Neural cell (in vitro differentiated cells): Measurements from ENCODE around the gene NTRK1. TPM values are rescaled to one million over a fixed set of nuclear protein-coding genes. Genes with fewer than 3 reads are reported as not detected.

ENCODE experiments used
- H2AFZ ChIP-seq: fragments of 200-600, 300-800 bp; sonication (generic), shearing (Covaris generic); 2 replicates; pipeline ENCODE4 v1.6.0; 2014; ENCODE audit warnings: low read depth, mild to moderate bottlenecking, antibody characterized with exemption, low read length, moderate library complexity
- H3F3A ChIP-seq: fragments of 200-600 bp; shearing (Covaris generic); 2 replicates; pipeline ENCODE4 v1.6.1; 2016; ENCODE audit warnings: mild to moderate bottlenecking, moderate library complexity, mixed read lengths, antibody characterized with exemption, low read length; ENCODE audit not compliant: insufficient read depth, poor library complexity, severe bottlenecking
- H3K27ac ChIP-seq: fragments of 200-600, 300-800 bp; sonication (generic), shearing (Covaris generic); 2 replicates; pipeline ENCODE4 v1.5.1; 2014; ENCODE audit warnings: mild to moderate bottlenecking, low read length, moderate library complexity
- H3K27me3 ChIP-seq: fragments of 300-800, 200-600 bp; sonication (generic), shearing (Covaris generic); 2 replicates; pipeline ENCODE4 v1.6.0; 2014; ENCODE audit warnings: mild to moderate bottlenecking, low read depth, low read length, moderate library complexity; ENCODE audit not compliant: insufficient read depth
- H3K36me3 ChIP-seq: fragments of 300-800, 200-600 bp; sonication (generic), shearing (Covaris generic); 2 replicates; pipeline ENCODE4 v1.5.1; 2014; ENCODE audit warnings: mild to moderate bottlenecking, antibody characterized with exemption, low read length, moderate library complexity; ENCODE audit not compliant: insufficient read depth
- H3K4me2 ChIP-seq: fragments of 300-800, 200-600 bp; sonication (generic), shearing (Covaris generic); 2 replicates; pipeline ENCODE4 v1.6.0; 2014; ENCODE audit warnings: mild to moderate bottlenecking, low read length
- H3K4me3 ChIP-seq: fragments of 300-800, 200-600 bp; sonication (generic), shearing (Covaris generic); 2 replicates; pipeline ENCODE4 v1.5.1; 2014; ENCODE audit warnings: mild to moderate bottlenecking, low read length, moderate library complexity
- H3K79me2 ChIP-seq: fragments of 200-600 bp; shearing (Covaris generic); replicated peaks from 2 replicates; pipeline ENCODE4 v1.6.0; 2014; ENCODE audit warnings: mild to moderate bottlenecking, low read length, moderate library complexity; ENCODE audit not compliant: insufficient read depth
- H3K9ac ChIP-seq: fragments of 300-800, 200-600 bp; sonication (generic), shearing (Covaris generic); 2 replicates; pipeline ENCODE4 v1.6.1; 2016; ENCODE audit warnings: mild to moderate bottlenecking, low read length, mixed read lengths
- H3K9me2 ChIP-seq: fragments of 200-600 bp; shearing (Covaris generic); 2 replicates; pipeline ENCODE4 v1.6.1; 2016; ENCODE audit warnings: mild to moderate bottlenecking, low read length, mixed read lengths; ENCODE audit not compliant: insufficient read depth
- H3K9me3 ChIP-seq: fragments of 200-600, 300-800 bp; sonication (generic), shearing (Covaris generic); 2 replicates; pipeline ENCODE4 v1.6.1; 2016; ENCODE audit warnings: mild to moderate bottlenecking, mixed run types, low read length, moderate library complexity, mixed read lengths
- H4K20me1 ChIP-seq: fragments of 200-600 bp; shearing (Covaris generic); 2 replicates; pipeline ENCODE4 v1.6.1; 2016; ENCODE audit warnings: mild to moderate bottlenecking, mixed run types; ENCODE audit not compliant: insufficient read depth
- CTCF ChIP-seq: fragments of 450-650 bp; IDR thresholded peaks from 2 replicates; pipeline ENCODE4 v1.5.1; 2014; ENCODE audit warnings: antibody characterized with exemption, mild to moderate bottlenecking, moderate library complexity; ENCODE audit not compliant: poor library complexity, severe bottlenecking
- EP300 ChIP-seq: fragments of 450-650 bp; conservative IDR thresholded peaks from 2 replicates; pipeline ENCODE4 v1.6.1; 2014; ENCODE audit warnings: antibody characterized with exemption, mild to moderate bottlenecking, moderate library complexity; ENCODE audit not compliant: poor library complexity, severe bottlenecking
- EZH2 ChIP-seq: fragments of 200-600, 300-800 bp; shearing (Covaris generic), sonication (generic); IDR thresholded peaks from 2 replicates; pipeline ENCODE4 v1.6.1; 2014; ENCODE audit warnings: antibody characterized with exemption, low read length, borderline replicate concordance, mild to moderate bottlenecking; ENCODE audit not compliant: insufficient read depth, poor library complexity, severe bottlenecking
- MXI1 ChIP-seq: fragments of 450-650 bp; conservative IDR thresholded peaks from 2 replicates; pipeline ENCODE4 v1.6.1; 2014; ENCODE audit warnings: antibody characterized with exemption, mild to moderate bottlenecking; ENCODE audit not compliant: poor library complexity, severe bottlenecking
- POLR2AphosphoS5 ChIP-seq: IDR thresholded peaks from 2 replicates; pipeline ENCODE4 v1.6.1; 2012
- RAD21 ChIP-seq: fragments of 450-650 bp; conservative IDR thresholded peaks from 2 replicates; pipeline ENCODE4 v1.6.1; 2014; ENCODE audit warnings: antibody characterized with exemption, mild to moderate bottlenecking, moderate library complexity
- REST ChIP-seq: IDR thresholded peaks from 2 replicates; pipeline ENCODE4 v1.6.1; 2012; ENCODE audit warnings: borderline replicate concordance
- SMC3 ChIP-seq: fragments of 450-650 bp; conservative IDR thresholded peaks from 2 replicates; pipeline ENCODE4 v1.6.1; 2014; ENCODE audit warnings: antibody characterized with exemption, mild to moderate bottlenecking, moderate library complexity; ENCODE audit not compliant: poor library complexity
- TAF1 ChIP-seq: IDR thresholded peaks from 2 replicates; pipeline ENCODE4 v1.6.1; 2012; ENCODE audit warnings: low read depth
- polyA plus RNA-seq: library from polyadenylated mRNA; depleted of rRNA; stranded (reverse); fragments of >200 nt; gene quantifications from 2 replicates; pipeline ENCODE4 v1.2.3, GENCODE V29; 2014

Gene NTRK1
- polyA plus RNA-seq, 1 donor from 2014 or later, result 4.9 TPM

- Histone ChIP-seq H3K27me3 (peaks cover 57% of the 10 kb centered on the region), H4K20me1 (no peaks in the 10 kb centered on the region), H2AFZ (no peak overlapping the region), H3K27ac (no peak overlapping the region), H3K4me2 (no peak overlapping the region), H3K9me2 (no peaks in the 10 kb centered on the region), H3F3A (no peaks in the 10 kb centered on the region), H3K4me3 (peak overlapping the region; percentile 66), H3K9ac (no peak overlapping the region), H3K36me3 (no peaks in the 10 kb centered on the region), H3K79me2 (no peaks in the 10 kb centered on the region), H3K9me3 (no peaks in the 10 kb centered on the region)
- TF ChIP-seq EZH2 (no peak), SMC3 (peak; percentile 43), TAF1 (no peak), MXI1 (no peak), EP300 (no peak), POLR2AphosphoS5 (no peak), REST (no peak), CTCF (peak; percentile 46), RAD21 (no peak)
These were observed 67.5 kb downstream of the NTRK1 start for GRCh38 chr1:156928043-156928602.

GRCh38 chr1:156929596-156930238 lies 69.1 kb downstream of the NTRK1 start:
- Histone ChIP-seq H3K4me2 (no peak overlapping the region), H3F3A (no peaks in the 10 kb centered on the region), H2AFZ (no peak overlapping the region), H3K27me3 (peaks cover 41% of the 10 kb centered on the region), H3K36me3 (no peaks in the 10 kb centered on the region), H3K9me2 (no peaks in the 10 kb centered on the region), H3K9ac (no peak overlapping the region), H4K20me1 (no peaks in the 10 kb centered on the region), H3K4me3 (no peak overlapping the region), H3K79me2 (no peaks in the 10 kb centered on the region), H3K27ac (no peak overlapping the region), H3K9me3 (no peaks in the 10 kb centered on the region)
- TF ChIP-seq SMC3 (no peak), POLR2AphosphoS5 (no peak), REST (no peak), RAD21 (no peak), MXI1 (no peak), EP300 (no peak), TAF1 (no peak), EZH2 (no peak), CTCF (no peak)
